Gastrocnemius medialis (tissue), 4 donors: ENCODE data around the gene TMPRSS9.

ENCODE experiments used
- POLR2A ChIP-seq, 2 donors: fragments of 450-650 bp; IDR thresholded peaks; one replicate each; pipeline ENCODE4 v1.6.1; 2017; ENCODE audit warnings: antibody characterized with exemption in 2 of 2, mild to moderate bottlenecking in 2 of 2, moderate library complexity in 2 of 2
- TF ChIP-seq, protein P1 (sequence below), 5 experiments: fragments of 450-650 bp in 3 of 5; fragments of 200-600 bp in 2 of 5; sonication (generic) in 2 of 5; IDR thresholded peaks in 4 of 5; conservative IDR thresholded peaks in 1 of 5; 1 replicate in 4 of 5; 2 replicates in 1 of 5; pipeline ENCODE4 v1.5.1; 2016 to 2019; ENCODE audit warnings: antibody characterized with exemption in 5 of 5, mild to moderate bottlenecking in 3 of 5, moderate library complexity in 3 of 5

DNA sequence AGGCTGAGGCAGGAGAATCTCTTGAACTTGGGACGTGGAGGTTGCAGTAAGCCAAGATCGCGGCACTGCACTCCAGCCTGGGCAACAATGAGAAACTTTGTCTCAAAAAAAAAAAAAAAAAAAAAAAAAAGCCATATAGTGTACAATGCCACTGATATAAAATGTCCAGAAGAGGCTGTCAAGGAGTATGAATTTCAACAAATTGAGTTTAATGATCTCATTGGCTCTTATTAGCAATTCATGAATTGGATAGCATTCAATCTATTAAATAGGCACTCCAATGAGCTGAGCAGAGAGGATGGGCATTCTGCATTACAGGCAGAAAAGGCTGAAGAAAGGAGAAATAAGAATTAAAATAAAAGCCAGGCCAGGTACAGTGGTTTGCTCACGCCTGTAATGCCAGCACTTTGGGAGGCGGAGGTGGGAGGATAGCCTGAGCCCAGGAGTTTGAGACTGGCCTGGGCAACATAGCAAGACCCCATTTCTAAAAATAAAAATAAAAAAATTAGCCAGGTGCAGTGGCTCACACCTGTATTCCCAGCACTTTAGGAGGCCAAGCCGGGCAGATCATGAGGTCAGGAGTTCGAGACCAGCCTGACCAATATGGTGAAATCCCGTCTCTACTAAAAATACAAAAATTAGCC is 97.5 kb downstream of the TMPRSS9 start:
- TF ChIP-seq, protein P1, sequence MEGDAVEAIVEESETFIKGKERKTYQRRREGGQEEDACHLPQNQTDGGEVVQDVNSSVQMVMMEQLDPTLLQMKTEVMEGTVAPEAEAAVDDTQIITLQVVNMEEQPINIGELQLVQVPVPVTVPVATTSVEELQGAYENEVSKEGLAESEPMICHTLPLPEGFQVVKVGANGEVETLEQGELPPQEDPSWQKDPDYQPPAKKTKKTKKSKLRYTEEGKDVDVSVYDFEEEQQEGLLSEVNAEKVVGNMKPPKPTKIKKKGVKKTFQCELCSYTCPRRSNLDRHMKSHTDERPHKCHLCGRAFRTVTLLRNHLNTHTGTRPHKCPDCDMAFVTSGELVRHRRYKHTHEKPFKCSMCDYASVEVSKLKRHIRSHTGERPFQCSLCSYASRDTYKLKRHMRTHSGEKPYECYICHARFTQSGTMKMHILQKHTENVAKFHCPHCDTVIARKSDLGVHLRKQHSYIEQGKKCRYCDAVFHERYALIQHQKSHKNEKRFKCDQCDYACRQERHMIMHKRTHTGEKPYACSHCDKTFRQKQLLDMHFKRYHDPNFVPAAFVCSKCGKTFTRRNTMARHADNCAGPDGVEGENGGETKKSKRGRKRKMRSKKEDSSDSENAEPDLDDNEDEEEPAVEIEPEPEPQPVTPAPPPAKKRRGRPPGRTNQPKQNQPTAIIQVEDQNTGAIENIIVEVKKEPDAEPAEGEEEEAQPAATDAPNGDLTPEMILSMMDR (IDR thresholded peaks at IDR 0.05 in 4 of 5, conservative IDR thresholded peaks at IDR 0.05 in 1 of 5) = no peak
- TF ChIP-seq POLR2A (IDR thresholded peaks at IDR 0.05) = no peak
